Astrocyte (in vitro differentiated cells and primary cell): ENCODE measurements around the gene TMEM132C.

Experiments
- EZH2 ChIP-seq: IDR thresholded peaks from 2 replicates; pipeline ENCODE4 v1.6.1; 2012; ENCODE audit warnings: mild to moderate bottlenecking, low read length, inconsistent platforms; ENCODE audit not compliant: insufficient read depth
- TF ChIP-seq, protein P1 (sequence below): IDR thresholded peaks from 2 replicates; pipeline ENCODE4 v1.5.1; 2011; ENCODE audit warnings: low read depth, mild to moderate bottlenecking, inconsistent platforms, low read length, moderate library complexity; ENCODE audit not compliant: insufficient read depth

DNA sequence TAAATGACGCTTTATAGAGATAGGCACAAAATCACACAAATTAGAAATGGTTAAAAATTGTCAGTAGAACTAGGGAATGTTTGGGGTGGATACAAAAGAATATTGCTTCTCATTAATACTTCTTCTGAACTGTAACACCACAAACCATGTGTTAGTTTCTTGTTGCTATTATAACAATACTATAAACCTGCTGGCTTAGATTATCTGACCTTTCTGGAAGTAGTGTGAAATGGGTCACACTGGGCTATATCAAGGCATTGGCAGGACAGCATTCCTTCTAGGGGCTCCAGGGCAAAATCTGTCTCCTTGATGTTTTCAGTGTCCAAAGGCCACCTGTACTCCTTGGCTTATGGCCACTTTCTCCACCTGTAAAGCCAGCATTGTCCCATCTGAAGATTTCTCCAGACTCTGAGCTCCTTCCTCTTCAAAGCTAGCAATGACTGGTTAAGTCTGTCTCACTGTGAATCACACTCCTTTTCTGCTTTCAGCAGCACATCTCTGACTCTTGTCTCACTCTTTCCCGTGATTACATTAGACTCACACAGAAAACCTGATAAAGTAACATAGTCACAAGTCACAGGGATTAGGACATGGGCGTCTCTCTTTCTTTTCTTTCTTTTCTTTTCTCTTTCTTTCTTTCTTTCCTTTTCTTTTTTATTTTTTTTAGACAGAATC, 470.5 kb downstream of the TMEM132C start:
- no peak for TF ChIP-seq EZH2
- TF ChIP-seq, protein P1, sequence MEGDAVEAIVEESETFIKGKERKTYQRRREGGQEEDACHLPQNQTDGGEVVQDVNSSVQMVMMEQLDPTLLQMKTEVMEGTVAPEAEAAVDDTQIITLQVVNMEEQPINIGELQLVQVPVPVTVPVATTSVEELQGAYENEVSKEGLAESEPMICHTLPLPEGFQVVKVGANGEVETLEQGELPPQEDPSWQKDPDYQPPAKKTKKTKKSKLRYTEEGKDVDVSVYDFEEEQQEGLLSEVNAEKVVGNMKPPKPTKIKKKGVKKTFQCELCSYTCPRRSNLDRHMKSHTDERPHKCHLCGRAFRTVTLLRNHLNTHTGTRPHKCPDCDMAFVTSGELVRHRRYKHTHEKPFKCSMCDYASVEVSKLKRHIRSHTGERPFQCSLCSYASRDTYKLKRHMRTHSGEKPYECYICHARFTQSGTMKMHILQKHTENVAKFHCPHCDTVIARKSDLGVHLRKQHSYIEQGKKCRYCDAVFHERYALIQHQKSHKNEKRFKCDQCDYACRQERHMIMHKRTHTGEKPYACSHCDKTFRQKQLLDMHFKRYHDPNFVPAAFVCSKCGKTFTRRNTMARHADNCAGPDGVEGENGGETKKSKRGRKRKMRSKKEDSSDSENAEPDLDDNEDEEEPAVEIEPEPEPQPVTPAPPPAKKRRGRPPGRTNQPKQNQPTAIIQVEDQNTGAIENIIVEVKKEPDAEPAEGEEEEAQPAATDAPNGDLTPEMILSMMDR: no peak
